NB4 (cell line): ENCODE results near the gene BCAS3.

Experiments
- CTCF ChIP-seq: IDR thresholded peaks from one replicate; pipeline ENCODE4 v1.5.1; 2012; ENCODE audit warnings: low read depth, low read length
- POLR2A ChIP-seq: IDR thresholded peaks from 2 replicates; pipeline ENCODE4 v1.6.1; 2011; ENCODE audit warnings: mild to moderate bottlenecking; ENCODE audit not compliant: insufficient read length; ENCODE audit errors: extremely low read depth

GRCh38 chr17:61149862-61150362, 472.3 kb downstream of the BCAS3 start:
- TF ChIP-seq CTCF (no peak), POLR2A (no peak)
